ENCODE data around the gene FBXO46. TPM values are rescaled to one million over a fixed set of nuclear protein-coding genes. Genes with fewer than 3 reads are reported as not detected.

Gene FBXO46
- total RNA-seq, 4 donors from 2014 or later = 13.7 to 22.3 (median 17.4) TPM

DNA sequence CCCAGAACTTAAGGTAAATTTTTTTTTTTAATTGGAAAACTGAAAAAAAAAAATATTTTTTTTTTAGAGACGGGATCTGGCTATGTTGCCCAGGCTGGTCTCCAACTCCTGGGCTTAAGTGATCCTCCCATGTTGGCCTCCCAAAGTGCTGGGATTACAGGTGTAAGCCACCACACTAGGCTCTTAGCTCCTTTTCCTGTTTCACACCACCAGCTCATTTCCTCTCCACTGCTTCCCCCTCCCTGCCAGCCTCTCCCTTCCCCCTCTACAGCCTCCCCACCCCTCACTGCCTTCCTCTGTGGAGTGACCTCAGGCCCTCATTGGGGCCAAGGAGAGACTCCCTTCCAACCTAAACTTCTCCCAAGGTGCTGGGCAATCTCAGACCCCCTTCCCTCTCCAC, 66.9 kb downstream of the FBXO46 start:
- Histone ChIP-seq H3K4me1 (peaks cover 0 to 13% of the 10 kb centered on the region in 2 donors), H3K27me3 (peaks cover 3% of the 10 kb centered on the region), H3K9me3 (no peaks in the 10 kb centered on the region), H3K36me3 (no peaks in the 10 kb centered on the region), H3K27ac (no peak overlapping the region), H3K4me3 (replicated peaks in 1 of 3) (no peak overlapping the region)
- TF ChIP-seq, protein P1, sequence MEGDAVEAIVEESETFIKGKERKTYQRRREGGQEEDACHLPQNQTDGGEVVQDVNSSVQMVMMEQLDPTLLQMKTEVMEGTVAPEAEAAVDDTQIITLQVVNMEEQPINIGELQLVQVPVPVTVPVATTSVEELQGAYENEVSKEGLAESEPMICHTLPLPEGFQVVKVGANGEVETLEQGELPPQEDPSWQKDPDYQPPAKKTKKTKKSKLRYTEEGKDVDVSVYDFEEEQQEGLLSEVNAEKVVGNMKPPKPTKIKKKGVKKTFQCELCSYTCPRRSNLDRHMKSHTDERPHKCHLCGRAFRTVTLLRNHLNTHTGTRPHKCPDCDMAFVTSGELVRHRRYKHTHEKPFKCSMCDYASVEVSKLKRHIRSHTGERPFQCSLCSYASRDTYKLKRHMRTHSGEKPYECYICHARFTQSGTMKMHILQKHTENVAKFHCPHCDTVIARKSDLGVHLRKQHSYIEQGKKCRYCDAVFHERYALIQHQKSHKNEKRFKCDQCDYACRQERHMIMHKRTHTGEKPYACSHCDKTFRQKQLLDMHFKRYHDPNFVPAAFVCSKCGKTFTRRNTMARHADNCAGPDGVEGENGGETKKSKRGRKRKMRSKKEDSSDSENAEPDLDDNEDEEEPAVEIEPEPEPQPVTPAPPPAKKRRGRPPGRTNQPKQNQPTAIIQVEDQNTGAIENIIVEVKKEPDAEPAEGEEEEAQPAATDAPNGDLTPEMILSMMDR (IDR thresholded peaks at IDR 0.05) = no peak
- TF ChIP-seq POLR2A (IDR thresholded peaks at IDR 0.05) = no peak
- intact Hi-C loops (cut with DNase I) = no loop called here
- 84 to 92% methylated on average over 1 of the region's 1 CpG for WGBS, 2 donors
- no peak for DNase-seq

DNA sequence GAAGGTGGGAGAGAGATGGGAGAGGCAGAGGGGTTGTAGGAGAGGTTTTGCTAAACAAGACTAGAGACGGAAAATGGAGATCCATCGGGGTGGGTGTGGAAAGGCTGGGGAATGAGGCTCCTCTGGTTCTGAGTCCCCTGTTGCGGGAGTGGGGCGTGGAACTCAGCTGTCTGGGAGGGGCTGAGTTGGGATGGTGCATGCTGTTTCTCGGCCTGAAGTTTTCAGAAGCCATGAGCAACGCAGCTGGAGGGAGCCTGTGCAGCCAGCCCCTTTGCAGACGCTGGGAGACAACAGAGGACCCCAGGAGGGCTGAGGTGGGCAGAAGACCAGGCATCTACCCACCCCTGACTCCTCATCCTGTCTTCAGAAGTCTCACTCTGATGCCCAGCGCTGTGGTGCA, 70.1 kb downstream of the FBXO46 start:
- no peak for DNase-seq
- Histone ChIP-seq H3K27me3 (no peaks in the 10 kb centered on the region), H3K4me1 (no peaks in the 10 kb centered on the region), H3K36me3 (no peaks in the 10 kb centered on the region), H3K4me3 (replicated peaks in 1 of 3) (no peak overlapping the region), H3K9me3 (no peaks in the 10 kb centered on the region), H3K27ac (no peak overlapping the region)
- WGBS, 2 donors = 29 to 32% methylated on average over 8 of the region's 8 CpGs
- TF ChIP-seq, protein P1 (IDR thresholded peaks at IDR 0.05) = no peak
- TF ChIP-seq POLR2A (IDR thresholded peaks at IDR 0.05) = no peak
- intact Hi-C loops (cut with DNase I) = no loop called here

MicroRNAs within 50 kb of the gene (microRNA counts, 767-probe panel; counts per million panel counts)
- 0 to 1,561 counts per million in 2 donors for microRNA hsa-miR-642a-5p
- microRNA hsa-miR-642b-3p = 0 counts per million in 2 donors

Small RNA genes lying within 50 kb of the gene (microRNA-seq; reads per million reads assigned to microRNA genes)
- gene MIR642A (not detected), gene MIR642B (not detected)

Small RNA genes lying within 50 kb of the gene (small RNA-seq; reads per million reads assigned to genes)
- gene MIR642A = not detected

Other genes with a start within 250 kb of the FBXO46 start
- 1 to 10 TPM; 1.8 to 7.3 (median 4.6) TPM for gene RTN2, start 233.8 kb downstream of the FBXO46 start, total RNA-seq
- 1 to 10 TPM in 1 of 4 donors, under 1 TPM in 1, not detected in 2; 0.73 to 1.1 TPM for gene PPM1N, start 232.5 kb downstream of the FBXO46 start, total RNA-seq
- gene VASP, start 223.4 kb downstream of the FBXO46 start, total RNA-seq = 10 to 100 TPM; 34.3 to 50.8 (median 45.1) TPM
- gene OPA3, start 146.1 kb downstream of the FBXO46 start, total RNA-seq = 10 to 100 TPM in 3 of 4 donors, 1 to 10 TPM in 1; 5.4 to 30.8 (median 17.0) TPM
- gene GPR4, start 128.7 kb downstream of the FBXO46 start, total RNA-seq = 1 to 10 TPM; 3.6 to 9.4 (median 5.6) TPM
- gene EML2, start 91.5 kb downstream of the FBXO46 start, total RNA-seq = 100 to 1,000 TPM in 1 of 4 donors, 10 to 100 TPM in 3; 33.1 to 148 (median 36.8) TPM
- 1 to 10 TPM in 3 of 4 donors, under 1 TPM in 1; 0.45 to 1.5 (median 1.2) TPM for gene GIPR, start 62.7 kb downstream of the FBXO46 start, total RNA-seq
- 100 to 1,000 TPM; 133 to 279 (median 192) TPM for gene SNRPD2, start 38.9 kb downstream of the FBXO46 start, total RNA-seq
- gene QPCTL, start 38.2 kb downstream of the FBXO46 start, total RNA-seq = 10 to 100 TPM in 2 of 4 donors, 1 to 10 TPM in 2; 5.4 to 16.3 (median 12.5) TPM
- gene MEIOSIN, start 2.5 kb upstream of the FBXO46 start, total RNA-seq = not detected
- 10 to 100 TPM; 18.3 to 33.0 (median 23.3) TPM for gene SIX5, start 38.4 kb upstream of the FBXO46 start, total RNA-seq
- gene DMPK, start 51.6 kb upstream of the FBXO46 start, total RNA-seq = 10 to 100 TPM; 18.9 to 32.6 (median 26.3) TPM
- gene DMWD, start 61.9 kb upstream of the FBXO46 start, total RNA-seq = 10 to 100 TPM; 38.2 to 69.7 (median 48.3) TPM
- 1 to 10 TPM in 3 of 4 donors, under 1 TPM in 1; 0.50 to 8.9 (median 3.9) TPM for gene RSPH6A, start 84.4 kb upstream of the FBXO46 start, total RNA-seq
- gene SYMPK, start 132.3 kb upstream of the FBXO46 start, total RNA-seq = 10 to 100 TPM; 32.4 to 56.8 (median 38.7) TPM
- not detected for gene FOXA3, start 133.4 kb upstream of the FBXO46 start, total RNA-seq
- gene IRF2BP1, start 155.2 kb upstream of the FBXO46 start, total RNA-seq = 10 to 100 TPM; 25.9 to 47.0 (median 36.1) TPM
- gene MYPOP, start 171.7 kb upstream of the FBXO46 start, total RNA-seq = 1 to 10 TPM; 1.8 to 4.3 (median 3.0) TPM
- gene NANOS2, start 183.9 kb upstream of the FBXO46 start, total RNA-seq = not detected
- 1 to 10 TPM; 1.5 to 3.6 (median 2.6) TPM for gene NOVA2, start 243.0 kb upstream of the FBXO46 start, total RNA-seq

All from thyroid gland (tissue), 4 donors.